Measurements from ENCODE around the gene RIMS3.

The RIMS3 gene

DNA sequence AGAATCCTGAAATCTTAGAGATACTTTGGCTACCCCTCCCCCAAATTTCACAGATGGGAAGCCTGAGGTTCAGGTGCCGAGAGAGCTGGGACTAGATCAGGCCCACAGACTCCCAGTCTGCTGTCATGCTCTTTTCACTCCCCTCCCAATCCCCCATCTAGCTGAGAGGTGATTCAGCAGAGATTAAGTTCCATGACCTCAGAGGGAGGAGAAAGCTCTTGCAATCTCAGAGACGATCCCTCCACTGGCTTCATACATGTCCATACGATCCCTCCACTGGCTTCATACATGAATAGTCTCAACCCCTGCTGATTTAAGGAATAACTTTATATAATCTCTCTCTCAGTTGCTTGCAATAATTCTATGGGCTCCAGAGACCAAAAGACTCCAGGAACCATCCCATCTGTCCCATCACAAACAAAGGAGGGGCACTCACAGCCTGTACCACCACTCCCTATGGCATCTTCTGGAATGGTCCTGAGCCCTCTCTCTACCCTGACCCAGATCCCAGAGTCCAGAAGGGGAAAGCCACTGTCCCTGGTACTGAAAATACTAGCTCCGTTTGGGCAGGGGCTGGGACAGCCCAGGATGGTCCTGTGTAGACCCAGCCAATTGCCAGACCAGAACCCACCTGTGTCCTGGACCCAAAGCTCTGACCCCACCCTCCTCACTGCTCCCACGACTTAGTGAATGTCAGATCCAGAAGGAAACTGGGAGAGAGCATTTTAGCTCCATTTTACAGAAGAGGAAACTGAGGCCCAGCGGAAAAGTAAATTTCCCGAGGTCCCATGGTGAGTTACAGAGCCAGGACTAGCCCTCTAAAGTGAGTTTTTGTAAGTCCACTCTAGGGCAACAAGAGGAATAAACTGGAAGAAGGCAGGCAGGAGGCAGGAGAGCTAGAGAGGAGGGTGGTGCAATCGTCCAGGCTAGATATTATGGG is 27.1 kb downstream of the RIMS3 start:
- TF ChIP-seq, protein P1, sequence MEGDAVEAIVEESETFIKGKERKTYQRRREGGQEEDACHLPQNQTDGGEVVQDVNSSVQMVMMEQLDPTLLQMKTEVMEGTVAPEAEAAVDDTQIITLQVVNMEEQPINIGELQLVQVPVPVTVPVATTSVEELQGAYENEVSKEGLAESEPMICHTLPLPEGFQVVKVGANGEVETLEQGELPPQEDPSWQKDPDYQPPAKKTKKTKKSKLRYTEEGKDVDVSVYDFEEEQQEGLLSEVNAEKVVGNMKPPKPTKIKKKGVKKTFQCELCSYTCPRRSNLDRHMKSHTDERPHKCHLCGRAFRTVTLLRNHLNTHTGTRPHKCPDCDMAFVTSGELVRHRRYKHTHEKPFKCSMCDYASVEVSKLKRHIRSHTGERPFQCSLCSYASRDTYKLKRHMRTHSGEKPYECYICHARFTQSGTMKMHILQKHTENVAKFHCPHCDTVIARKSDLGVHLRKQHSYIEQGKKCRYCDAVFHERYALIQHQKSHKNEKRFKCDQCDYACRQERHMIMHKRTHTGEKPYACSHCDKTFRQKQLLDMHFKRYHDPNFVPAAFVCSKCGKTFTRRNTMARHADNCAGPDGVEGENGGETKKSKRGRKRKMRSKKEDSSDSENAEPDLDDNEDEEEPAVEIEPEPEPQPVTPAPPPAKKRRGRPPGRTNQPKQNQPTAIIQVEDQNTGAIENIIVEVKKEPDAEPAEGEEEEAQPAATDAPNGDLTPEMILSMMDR (conservative IDR thresholded peaks at IDR 0.05; ENCODE audit: low read depth, low read length) = no peak
- DNase-seq (ENCODE audit: low read depth) = no peak
- H3K4me3 ChIP-seq (ENCODE audit: low read length) = no peak overlapping the region

DNA sequence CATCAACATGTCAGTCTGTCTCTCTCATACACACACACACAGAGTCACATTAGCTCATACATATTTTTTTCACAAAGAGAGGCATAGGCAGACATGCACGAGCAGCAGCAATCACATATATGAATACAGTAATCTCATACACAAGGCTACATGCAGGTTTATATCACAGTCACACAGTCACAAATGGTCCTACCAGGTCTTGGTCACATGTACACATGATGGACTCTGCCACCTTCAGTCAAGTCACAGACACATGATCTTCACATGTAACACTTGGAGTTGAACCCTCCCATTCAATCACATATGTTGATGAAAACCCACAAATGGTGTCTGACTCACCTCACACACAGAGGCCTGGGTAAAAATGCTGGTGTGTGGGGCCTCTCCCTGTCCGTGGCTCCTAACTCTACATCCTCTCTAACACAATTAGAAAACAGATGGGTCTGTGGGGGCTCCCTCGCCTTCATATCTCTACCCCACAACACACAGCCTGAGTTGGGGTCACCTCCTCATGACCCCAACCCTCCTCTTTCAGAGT is 27.9 kb downstream of the RIMS3 start:
- no peak overlapping the region for H3K4me3 ChIP-seq (ENCODE audit: low read length)
- DNase-seq (ENCODE audit: low read depth) = no peak
- TF ChIP-seq, protein P1 (conservative IDR thresholded peaks at IDR 0.05; ENCODE audit: low read depth, low read length) = no peak

DNA sequence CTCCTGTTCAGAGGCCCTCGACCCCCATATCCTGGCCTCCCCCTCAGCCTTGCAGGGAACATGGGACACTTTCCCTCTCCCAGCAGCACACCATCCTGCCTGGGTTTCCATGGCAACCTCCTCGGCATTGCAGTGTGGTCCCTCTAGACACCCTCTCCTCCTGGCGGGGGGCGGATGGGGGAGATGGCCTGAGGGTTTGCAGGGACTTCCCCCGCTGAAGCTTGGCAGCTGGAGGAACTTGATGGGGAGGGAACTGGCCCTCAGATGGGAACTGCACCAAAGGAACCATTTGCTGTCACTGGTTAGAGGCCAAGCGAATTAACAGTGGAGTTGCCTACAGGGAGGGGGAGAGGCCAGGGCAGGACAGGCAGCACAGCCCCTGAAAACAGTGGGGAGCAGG is 28.7 kb downstream of the RIMS3 start:
- TF ChIP-seq, protein P1 (conservative IDR thresholded peaks at IDR 0.05; ENCODE audit: low read depth, low read length) = no peak
- no peak overlapping the region for H3K4me3 ChIP-seq (ENCODE audit: low read length)
- DNase-seq (ENCODE audit: low read depth) = no peak

DNA sequence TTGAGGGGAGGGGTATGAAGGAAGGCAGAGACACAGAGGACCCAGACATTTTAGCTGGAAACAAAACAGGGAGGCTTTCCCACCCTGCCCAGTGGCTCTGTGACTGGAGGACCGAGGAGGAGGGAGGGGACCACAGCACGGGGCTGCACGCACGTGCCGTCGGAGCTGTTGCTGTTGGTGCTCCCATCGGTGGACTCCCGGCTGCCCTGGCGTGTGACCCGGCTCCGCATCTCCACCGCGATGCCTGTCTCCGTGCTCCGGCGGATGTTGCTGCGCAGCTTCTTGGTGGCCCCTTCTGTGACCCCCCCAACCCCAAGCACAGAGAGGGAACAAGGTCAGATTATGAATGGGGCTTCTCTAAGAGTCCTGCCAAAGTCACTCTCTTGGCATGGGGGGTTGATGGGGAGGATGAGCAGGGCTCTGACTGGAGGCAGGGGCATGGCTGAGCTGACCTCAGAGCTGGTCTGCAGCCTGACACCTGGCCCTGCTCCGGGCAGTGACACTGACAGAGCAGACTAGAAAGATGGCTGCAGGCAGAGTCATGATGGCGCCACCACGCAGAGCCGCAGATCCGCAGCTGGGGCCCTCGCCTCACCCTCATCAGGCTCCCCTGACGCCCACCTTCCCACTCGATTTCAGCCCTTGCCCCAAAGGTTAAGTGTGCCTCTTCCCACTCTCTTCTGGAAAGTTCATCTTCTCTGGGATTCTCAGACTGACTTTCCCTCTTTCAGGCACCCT is 29.6 kb downstream of the RIMS3 start:
- DNase-seq (ENCODE audit: low read depth) = no peak
- TF ChIP-seq, protein P1 (conservative IDR thresholded peaks at IDR 0.05; ENCODE audit: low read depth, low read length) = no peak
- H3K4me3 ChIP-seq (ENCODE audit: low read length) = no peak overlapping the region

DNA sequence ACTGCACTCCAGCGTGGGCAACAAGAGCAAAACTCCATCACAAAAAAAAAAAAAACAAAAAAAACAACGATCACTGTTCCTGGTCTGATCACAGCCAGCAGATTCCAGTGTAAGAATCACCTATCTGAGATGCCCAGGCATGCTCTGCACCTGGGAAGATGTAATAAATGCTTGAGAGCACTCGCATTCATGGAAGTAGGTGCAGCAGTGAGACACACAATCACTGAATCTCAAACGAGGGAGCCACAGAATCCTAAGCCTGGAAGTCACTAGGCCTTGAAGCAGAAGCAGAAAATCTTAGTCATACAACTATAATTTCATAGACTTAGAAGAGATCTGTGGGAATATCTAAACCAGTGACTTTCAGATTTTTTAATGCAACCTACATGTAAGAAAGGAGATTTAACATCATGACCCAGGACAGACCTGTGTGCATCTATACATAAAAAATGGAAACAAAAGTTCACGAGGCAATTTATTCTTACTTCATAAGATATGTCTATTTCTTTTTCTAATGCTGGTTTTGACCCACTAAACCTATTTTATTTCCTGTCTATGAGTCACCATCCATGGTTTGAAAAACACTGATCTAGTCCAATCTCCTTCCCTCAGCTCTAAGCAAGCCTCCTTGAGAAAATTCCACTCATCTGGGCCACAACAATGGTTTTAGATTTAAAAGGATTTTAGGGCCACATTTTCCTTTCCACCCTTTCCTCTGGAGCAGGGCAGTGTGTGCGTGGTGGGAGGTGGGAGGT is 30.4 kb downstream of the RIMS3 start:
- DNase-seq (ENCODE audit: low read depth) = no peak
- H3K4me3 ChIP-seq (ENCODE audit: low read length) = no peak overlapping the region
- TF ChIP-seq, protein P1 (conservative IDR thresholded peaks at IDR 0.05; ENCODE audit: low read depth, low read length) = no peak

DNA sequence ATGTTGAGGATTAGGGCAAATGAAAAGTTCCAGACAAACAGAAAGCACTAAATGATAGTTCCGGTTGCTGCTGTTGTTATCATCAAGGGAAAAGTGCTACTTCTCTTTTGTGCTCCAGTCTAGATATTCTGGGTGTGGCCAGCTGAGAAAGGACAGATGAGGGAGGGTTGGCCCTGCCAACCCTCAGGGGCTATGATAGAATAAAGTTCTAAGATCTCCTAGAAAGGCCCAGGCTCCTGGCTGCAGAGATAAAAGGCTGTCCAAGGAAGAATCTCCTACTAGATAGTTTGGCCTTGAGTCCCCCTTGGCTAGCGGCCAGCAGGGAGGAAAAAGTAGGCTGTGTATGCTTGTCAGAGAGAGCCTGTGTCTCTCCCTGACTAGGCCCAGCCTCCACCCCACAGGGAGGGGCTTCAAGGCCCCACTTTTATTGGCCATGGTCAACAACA is 31.5 kb downstream of the RIMS3 start:
- no peak overlapping the region for H3K4me3 ChIP-seq (ENCODE audit: low read length)
- no peak for DNase-seq (ENCODE audit: low read depth)
- TF ChIP-seq, protein P1 (conservative IDR thresholded peaks at IDR 0.05; ENCODE audit: low read depth, low read length) = no peak
